Suppressor macrophage (primary cell): ENCODE data around the gene XBP1.
"Not testable (repeated sequence)": the region's sequence is repeated elsewhere in the genome, so short reads cannot be mapped to it uniquely, and the experiment has no call there.

Experiments
- DNase-seq, 4 experiments: peaks; one replicate each; pipeline ENCODE4 v3.0.0-alpha.2; 2020 to 2022
- total RNA-seq, 17 experiments: gene quantifications; one replicate each; lab custom pipeline; 2026; ENCODE audit warnings: mixed read lengths in 6 of 17, inconsistent platforms in 3 of 17; lab: John Stamatoyannopoulos, UW

XBP1 gene
- 74.1 to 561 (median 145) reads per million in 17 experiments for total RNA-seq

DNA sequence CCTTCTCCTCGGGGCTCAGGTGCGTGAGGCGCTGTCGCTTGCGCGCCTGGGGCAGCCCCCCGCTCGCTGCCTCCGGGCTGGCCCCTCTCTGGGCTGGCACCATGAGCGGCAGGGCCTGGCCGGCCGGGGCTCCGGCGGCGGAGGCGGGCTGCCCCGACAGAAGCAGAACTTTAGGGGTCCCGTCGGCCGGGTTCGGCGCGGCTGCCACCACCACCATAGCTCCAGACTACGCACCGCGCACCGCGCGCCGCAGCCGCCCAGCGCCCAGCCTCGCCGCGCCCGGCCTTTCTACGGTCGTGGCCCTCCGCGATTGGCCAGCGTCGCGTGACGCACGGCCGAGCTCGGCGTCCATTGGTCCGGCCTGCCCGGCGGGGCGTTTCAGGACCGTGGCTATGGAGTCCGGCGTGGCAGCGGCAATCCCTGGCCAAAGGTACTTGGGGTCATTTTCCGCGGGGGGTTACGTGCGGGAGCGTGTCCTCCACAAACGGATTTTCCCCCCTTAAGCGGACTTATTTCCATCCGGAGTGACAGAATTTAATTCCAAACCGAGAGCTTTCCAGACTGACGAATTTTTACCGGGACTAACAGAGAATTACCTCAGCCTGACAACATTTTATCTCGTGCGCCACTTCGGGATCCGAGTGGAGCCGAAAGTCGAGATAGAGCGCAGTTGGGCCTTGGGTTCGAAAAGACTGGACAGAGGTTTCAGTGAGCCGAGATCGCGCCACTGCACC lies at the start of gene XBP1:
Gene XBP1 (minus strand): TSS at position 262 of the 734 bp plus-strand sequence.
- peak; percentile 97 to 99 (median 99) for DNase-seq

DNA sequence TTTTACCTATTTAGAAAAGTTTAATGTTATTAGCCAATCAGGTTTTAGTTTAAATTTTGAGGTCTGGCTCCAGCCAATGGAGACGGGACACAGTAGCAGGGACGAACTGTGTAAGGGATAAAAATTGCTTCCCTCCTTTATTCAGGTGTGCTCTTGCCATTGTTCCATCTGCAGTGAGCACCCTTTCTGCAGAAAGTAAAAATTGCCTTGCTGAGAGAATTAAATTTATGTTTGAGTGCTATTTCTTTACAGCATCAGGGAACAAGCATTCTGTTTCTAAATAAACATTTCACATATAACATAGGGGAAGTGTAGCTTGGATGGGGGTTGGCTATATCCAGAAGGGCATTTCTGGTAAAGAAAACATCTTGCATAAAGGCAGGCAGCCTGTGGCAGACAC lies 46.6 kb upstream of the XBP1 start:
- DNase-seq = no peak

DNA sequence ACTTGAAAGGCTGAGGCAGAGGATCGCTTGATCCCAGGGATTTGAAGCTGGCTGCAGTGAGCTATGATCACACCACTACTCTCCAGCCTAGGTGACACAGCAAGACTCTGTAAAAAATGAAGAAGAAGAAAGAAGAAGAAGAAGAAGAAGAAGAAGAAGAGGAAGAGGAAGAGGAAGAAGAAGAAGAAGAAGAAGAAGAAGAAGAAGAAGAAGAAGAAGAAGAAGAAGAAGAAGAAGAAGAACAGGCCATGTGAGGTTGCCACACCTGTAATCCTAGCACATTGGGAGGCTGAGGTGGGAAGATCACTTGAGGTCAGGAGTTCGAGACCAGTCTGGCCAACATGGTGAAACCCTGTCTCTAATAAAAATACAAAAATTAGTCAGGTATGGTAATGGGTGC lies 43.9 kb upstream of the XBP1 start:
- not testable (repeated sequence) for DNase-seq

DNA sequence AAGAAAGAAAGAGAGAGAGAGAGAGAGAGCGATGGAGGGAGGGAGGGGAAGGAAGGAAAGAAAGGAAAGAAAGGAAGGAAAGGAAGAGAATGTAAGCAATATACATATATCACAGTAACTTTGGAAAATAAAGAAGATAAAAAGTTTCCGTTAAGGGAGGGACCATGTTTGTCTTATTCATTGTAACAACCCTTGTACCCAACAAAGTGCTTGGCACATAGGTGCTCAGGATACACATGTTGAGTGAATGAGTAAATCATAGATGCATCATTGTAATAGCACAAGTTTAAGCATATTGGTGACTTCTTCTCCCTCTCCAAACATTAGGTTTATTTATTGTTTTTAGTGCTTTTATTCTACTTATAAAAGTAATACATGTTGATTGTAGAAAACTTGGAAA lies 43.3 kb upstream of the XBP1 start:
- DNase-seq = no peak

DNA sequence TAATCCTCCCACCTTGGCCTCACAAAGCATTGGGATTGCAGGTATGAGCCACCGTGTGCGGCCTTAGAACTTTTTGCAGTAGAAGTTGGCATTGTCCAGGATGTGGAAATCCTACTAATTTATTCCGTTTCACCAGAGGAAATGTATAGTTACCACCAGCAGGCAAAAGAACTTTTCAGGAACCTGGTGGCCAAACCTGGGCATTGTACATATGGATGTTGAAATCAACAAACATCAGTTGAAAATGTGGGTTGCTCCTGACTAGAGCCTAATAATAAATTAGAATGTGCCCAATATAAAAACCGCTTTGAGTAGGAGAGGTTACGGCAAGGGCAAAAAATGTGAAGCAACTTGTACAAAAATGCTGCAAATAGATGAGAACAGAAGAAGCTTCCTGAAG lies 40.7 kb upstream of the XBP1 start:
- peak in 3 of 4 experiments; percentile 7 to 13 (median 13) for DNase-seq

DNA sequence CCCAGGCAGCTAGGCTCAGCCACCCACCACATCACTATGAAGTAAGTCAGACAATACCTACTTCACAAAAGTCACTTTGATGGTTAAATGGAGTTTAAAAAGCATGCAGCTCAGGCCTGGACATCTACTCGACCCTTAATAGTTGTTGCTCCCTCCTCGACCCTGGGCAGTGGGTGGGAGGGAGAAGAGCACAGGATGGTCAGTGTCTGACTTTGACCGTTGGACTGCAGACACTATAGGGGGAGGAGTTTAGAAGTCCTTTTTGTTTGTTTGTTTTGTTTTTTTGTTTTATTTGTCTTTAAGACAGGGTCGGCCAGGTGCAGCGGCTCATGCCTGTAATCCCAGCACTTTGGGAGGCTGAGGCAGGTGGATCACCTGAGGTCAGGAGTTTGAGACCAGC lies 38.6 kb upstream of the XBP1 start:
- no peak for DNase-seq

DNA sequence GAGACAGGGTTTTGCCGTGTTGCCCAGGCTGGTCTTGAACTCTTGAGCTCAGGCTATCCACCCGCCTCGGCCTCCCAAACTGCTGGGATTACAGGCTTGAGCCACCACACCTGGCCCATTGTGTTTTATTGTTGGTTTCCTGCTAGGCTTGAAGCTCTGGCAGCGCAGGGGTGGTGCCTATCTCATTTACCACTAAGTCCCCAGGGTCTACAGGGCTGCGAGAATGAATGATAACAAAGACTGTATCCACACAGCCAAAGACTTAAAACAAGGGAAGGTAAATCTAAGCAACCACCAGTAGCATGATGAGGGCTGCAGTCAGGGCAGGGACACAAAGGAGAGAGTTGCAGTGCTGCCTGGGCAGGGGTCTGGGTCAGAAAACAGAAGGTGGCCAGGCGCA lies 37.3 kb upstream of the XBP1 start:
- DNase-seq = no peak

DNA sequence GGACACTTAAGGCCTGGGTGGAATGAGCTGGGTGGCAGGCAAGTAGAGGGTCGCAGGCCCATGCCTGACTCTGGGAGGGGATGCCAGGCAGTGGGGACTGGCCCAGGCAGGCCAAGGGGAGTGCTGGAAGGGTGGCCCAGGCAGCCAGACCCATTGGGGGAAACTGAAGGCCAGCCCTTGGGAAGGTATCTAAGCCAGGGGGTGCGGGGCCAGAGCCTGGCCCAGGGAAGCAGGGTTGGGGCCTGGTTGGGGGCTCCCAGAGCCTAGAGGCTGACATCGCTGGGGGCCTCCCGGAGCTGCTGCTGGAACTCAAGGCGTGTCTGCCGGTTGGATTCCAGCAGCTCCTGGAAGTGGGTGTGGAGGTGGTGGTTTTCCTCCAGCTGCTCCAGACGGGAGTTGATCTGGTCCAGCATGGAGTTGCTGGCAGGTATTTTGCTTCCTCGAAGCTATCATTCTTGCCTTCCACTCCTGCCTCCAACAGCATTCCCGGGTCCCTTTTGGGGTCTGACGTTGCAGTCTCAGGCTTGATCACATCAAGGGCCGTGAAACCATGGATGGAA lies 35.3 kb upstream of the XBP1 start:
- no peak for DNase-seq

DNA sequence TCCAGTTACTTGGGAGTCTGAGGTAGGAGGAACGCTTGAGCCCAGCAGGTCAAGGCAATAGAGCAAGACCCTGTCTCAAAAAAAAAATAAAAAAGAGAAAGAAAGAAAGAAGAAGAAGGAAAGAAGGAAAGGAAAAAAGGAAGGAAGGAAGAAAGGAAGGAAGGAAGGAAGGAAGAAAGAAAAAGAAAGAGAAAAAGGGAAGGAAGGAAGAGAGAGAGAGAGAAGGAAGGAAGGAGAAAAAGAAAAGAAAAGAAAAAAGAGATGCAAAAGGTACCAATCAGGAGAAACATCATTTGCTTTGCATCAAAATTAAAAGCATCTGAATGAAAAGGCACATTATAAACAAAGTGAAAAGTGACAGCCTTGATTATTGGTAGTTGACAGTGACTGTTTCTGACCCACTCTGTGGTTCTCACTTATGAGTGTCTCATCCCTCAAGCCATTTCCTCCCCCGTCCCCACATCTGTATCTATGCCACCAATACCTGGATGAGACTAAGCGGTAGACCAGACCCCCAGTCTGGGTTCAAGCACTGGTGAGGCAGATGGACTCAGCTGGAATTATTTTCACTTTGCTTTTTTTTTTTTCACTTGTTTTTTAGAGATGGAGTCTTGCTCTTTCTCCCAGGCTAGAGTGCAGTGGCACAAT lies 33.0 kb upstream of the XBP1 start:
- DNase-seq = no peak

DNA sequence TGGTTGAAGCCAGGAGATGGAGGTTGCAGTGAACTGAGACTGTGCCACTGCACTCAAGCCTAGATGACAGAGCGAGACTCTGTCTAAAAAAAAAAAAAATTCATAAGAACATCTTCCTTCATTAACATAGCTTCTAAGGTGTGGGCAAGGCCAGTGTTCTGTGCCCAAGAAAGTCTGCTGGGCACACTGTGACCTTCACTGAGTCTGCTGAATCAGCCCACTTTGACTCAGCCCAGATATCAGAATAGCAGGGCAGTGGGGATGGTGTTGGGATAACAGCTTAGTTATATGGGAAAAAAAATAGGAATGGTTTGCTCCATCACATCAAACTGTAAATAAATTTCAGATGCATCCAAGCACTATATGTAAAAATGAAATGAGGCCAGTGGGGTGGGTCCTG lies 32.4 kb upstream of the XBP1 start:
- no peak for DNase-seq

DNA sequence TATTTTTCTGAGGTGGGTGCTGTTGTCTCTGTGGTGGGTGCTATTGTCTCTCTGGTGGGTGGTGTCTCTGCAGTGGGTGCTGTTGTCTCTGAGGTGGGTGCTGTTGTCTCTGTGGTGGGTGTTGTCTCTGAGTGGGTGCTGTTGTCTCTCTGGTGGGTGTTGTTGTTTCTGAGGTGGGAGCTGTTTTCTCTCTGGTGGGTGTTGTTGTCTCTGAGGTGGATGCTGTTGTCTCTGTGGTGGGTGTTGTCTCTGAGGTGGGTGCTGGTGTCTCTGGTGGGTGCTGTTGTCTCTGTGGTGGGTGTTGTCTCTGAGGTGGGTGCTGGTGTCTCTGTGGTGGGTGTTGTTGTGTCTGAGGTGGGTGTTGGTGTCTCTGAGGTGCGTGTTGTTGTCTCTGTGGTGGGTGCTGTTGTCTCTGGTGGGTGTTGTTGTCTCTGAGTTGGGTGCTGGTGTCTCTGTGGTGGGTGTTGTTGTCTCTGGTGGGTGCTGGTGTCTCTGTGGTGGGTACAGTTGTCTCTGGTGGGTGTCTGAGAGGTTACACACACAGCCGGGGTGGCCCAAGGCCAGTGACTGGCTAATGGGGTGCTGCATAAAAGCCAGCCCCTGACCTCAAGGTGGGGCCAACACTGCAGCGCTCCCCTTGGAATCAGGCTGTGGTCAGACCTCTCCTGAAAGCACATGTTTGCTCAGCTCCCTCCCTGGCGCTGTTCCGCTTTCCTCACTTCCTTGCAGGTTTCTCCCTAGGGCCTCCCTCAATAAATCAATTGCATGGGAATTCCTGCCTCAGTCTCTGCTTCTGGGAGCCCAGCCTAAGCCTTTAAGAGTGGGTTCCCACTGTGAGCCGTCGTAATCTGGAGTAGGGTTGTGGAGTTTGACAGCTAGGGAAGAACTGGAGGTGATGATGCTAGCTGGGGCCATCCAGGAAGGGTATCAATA lies 31.0 kb upstream of the XBP1 start:
- DNase-seq = no peak

DNA sequence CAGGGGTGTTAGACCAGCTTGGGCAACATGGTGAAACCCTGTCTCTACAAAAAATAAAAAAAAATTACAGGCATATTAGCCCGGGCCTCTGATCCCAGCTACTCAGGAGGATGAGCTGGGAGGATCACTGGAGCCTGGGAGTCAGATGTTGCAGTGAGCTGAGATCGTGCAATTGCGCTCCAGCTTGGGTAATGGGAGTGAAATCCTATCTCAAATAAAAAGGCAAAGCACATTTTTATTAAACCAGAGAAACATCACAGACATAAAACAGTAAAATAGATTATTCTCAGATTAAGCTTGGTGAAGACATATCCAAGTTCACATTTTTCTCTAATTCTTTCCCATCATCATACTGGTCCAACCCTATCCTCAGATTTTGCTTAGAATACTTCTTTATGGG lies 30.1 kb upstream of the XBP1 start:
- DNase-seq = no peak

DNA sequence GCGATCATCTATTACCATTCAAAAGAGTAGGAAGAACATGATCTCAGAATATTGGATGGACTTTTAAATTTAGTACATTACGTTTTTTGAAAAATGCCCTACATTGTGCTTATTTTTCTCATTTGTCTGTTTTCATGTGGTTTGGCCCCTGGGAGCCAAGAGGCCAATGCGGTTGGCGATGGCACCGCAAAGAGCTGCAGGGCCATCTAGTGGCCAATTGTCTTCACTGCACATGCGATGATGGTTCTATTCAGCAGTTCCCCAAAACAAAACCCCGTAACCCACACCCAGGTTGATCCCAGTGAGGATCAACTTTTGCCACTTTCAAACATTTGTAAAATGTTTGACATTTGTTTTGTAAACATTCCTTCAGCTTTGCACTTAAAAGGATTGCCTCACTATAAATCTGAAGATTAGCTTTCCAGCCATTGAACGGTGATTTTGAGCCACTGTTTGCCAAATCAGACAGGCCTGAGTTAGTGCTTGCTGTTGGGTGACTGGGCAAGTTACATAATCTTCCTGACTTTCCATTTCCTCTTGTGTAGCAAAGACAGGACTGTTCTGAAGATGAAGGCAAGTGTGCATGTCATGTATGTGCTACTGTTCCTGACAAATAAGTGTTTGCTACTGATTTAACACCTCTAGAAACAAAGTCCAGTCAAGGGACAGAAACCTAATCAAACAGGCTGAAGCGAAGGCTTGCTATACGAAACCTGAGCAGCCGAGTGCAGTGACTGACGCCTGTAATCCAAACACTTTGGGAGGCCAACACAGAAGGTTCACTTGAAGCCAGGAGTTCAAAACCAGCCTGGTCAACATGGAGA lies 29.2 kb upstream of the XBP1 start:
- DNase-seq = peak; percentile 85 to 94 (median 92)

DNA sequence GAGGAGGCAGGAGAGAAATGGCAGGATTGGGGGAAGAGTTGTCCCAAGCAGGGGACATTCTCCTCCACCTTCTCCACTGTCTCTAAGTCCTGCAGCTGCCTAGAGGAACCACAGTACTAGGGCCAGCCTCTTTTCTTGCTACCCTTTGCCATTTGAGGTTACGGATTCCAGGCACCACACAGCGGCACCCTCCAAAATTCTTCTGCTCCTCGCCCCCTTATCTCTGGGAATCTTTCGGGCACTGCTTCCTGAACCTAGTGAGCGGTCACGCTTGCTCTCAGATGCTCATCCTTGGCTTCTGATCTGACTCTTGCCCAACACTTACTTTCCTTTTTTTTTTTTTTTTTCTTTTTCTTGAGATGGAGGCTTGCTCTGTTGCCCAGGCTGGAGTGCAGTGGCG lies 26.6 kb upstream of the XBP1 start:
- peak in 1 of 4 experiments; percentile 29 for DNase-seq

DNA sequence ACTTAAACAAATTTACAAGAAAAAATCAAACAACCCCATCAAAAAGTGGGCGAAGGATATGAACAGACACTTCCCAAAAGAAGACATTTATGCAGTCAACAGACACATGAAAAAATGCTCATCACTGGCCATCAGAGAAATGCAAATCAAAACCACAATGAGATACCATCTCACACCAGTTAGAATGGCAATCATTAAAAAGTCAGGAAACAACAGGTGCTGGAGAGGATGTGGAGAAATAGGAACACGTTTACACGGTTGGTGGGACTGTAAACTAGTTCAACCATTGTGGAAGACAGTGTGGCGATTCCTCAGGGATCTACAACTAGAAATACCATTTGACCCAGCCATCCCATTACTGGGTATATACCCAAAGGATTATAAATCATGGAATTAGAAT lies 26.1 kb upstream of the XBP1 start:
- not testable (repeated sequence) for DNase-seq

DNA sequence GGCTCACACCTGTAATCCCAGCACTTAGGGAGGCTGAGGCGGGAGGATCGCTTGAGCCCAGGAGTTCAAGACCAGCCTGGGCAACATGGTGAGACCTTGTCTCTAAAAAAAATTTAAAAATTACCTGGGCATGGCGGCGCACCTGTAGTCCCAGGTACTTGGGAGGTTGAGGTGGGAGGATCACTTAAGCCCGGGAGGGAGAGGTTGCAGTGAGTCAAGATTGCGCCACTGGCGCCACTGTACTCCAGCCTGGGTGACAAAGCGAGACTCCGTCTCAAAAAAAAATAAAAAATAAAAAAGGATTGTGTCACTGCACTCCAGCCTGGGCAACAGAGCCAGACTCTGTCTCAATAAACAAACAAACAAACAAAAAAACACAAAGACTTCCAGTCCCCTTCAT lies 24.1 kb upstream of the XBP1 start:
- DNase-seq = not testable (repeated sequence)

DNA sequence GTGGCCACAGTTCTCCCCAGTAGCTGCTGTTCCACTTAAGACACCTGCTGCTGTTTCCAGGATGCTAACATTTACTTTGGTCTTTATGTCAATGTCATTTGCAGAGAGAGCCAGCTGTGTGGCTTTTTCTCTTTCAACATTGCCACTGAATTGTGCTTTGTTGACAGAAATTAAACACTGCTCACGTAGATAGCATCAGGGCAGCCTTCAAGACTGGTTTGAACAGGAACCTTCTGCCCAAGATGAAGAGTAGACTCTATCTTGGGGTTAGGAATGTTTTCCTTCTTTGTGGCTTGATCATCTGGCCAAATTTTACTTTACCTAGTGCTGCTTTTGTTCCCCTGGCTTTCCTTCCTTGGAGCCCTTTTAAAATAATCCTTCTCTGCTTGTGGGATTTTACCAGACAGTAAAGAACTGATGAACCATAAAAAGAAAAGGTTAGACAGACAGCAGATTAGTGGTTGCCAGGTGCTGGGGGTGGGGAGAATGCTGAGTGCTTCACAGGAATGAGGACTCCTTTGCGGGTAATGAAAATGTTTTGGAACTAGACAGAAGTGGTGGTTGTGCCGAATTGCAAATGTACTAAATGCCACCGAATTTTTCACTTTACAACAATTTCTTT lies 22.7 kb upstream of the XBP1 start:
- DNase-seq = no peak

DNA sequence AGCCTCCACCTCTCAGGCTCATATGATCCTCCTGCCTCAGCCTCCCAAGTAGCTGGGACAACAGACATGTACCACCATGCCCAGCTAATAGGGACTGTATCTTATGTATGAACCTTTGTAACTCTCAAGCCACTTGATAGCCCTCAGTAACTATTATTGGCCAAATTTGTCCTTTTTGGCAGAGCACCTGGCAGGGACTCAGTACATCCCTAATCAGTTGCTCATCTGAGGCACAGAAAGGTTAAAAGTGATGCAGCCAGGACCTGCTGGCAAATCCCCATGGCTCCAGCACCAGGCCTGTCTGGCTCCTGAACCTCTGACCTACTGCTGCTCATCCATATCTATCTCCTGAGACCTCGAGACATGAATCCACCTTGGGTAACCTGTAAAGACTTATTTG lies 21.1 kb upstream of the XBP1 start:
- no peak for DNase-seq

DNA sequence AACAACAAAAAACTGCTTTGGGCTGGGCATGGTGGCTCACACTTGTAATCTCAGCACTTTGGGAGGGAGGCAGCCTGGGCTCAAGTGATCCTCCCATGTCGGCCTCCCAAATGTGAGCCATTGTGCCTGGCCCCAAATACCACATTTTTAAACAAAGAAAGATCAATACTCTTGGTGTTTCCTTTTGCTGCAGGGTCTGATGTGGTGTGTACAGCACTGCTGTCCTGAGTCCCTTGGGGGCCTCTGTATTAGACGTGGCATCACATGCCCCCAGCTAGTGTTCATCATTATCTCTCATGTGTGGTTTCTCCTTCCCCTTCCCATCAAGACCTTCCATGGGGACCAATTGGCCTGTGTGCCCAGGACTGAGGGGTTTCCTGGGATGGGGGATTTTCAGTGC lies 20.5 kb upstream of the XBP1 start:
- DNase-seq = no peak

DNA sequence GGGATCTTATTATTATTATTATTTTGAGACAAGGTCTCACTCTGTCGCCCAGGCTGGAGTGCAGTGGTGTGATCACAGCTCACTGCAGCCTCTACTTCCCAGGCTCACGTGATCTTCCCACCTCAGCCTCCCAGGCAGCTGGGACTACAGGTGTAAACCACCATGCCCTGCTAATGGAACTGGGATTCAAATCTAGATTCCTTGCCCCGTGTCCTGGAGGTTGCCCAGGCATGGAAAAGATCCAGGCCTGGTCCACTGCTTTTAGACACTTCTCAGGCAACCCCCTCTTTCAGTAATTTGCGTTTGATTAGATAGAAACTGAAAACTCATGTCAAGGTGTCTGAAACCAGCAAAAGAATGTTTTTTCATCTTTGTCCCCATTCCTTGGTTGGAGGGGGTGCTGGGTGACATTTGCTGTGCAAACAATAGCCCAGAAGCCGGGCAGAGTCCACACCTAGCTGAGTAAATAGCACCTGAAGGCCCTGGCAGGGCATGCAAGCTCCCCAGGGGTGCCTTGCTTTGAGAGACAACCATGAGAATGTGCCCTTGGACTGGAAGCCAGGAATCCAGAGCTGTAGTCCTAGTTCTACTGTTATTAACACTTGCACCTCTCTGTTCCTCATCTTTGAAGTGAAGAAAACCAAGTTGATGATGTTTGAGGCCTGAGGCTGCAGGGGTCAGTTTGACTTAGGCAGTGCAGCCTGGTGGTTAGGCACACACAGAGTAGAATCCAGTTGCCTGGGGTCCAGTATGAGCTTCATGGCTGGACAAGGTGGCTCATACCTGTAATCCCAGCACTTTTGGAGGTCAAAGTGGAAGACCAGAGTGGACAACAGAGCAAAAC lies 19.1 kb upstream of the XBP1 start:
- no peak for DNase-seq
